GM21723 (cell line): ENCODE results near the gene USP1.

Experiments
- ATAC-seq: cut with Tn5 transposase; IDR thresholded peaks from one replicate; pipeline ENCODE4 v1.9.1; 2021; ENCODE audit warnings: mild to moderate bottlenecking, moderate library complexity; ENCODE audit not compliant: unreplicated experiment

USP1 gene

DNA sequence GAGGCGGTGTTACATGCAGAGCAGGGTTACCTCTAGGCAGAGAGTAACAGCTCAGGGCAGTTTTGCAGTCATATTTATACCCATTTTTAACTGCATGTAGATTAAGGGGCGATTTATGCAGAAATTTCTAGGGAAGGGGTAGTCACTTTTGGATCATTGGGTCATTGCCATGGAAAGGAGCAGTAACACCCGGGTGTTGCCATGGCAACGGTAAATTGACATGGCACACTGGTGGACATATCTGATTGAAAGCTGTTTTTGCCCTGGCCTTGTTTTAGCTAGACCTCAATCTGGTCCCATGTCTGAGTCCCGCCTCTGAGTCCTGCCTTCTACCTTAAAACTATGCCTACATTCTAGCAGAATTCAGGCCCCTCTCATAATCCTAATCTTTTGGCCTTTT, 11.8 kb upstream of the USP1 start:
- ATAC-seq: no peak

DNA sequence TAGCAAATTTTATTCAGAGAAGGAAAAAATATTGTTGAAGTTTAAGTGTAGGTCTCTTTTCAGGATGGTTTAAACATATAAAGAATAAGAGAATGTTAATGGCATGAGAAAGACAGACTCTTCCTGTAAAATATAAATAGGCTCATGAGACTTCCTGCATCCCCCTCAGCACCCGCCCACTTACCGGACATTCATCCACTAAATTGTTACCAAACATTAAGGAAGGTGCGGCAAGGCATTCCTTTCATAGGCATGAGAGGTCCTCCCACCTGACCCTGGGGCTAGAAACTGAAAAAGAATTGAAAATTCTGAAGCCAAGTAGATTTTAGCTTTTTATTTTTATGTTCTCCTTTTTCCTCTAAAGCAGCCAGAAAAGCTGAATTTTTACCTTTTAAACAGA, 10.6 kb upstream of the USP1 start:
- ATAC-seq: no peak

DNA sequence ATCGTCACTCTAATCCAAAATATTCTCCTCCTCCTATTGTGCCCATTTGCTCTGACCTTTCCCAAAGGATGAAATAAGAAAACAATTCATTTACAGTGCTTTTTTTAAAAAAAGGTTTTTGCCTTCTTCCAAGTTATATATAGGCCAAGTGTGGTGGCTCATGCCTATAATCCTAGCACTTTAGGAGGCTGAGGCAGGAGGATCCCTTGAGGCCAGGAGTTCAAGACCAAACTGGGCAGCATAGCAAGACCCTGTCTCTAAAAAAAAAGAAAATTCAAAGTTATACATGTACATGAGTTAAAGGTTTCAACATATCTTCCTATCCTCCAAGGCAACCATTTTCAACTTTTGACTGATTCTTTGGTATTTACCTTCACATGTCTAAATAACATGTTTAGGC, 10.1 kb upstream of the USP1 start:
- ATAC-seq: no peak

DNA sequence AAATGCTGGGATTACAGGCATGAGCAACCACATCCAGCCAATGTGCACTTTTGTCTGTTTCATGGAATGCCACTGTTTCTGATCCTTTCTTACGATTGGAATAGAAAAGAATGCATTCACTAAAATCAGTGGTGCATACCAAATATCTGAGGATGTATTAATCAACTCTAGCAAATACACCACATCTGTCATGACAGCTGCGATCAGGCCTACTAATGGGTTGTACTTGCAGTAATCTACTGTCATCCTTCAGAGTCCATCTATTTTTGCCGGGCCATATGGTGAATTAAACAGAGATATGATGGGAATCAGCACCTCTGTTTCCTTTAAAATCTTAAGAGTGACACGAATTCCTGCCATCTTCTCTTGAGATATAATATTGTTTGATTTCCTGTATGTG, 8.5 kb upstream of the USP1 start:
- ATAC-seq: no peak

DNA sequence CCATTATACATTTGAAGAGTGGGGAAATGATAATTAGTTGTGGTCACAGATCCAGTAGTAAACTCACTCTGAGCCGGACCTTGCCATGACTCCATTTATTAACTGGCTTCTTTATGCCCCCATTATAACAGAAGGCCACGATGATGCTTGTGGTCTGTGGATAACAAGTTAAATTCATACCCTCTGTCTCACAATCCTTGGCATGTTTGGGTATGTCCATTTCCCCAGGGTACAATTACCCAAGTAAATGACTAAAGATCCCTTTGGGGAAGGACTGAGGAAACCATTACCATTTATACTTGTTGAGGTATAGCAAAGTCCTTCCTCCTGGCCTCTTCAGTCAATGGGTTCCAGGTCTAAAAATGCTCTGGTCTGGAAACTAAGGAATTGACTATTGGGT, 7.3 kb upstream of the USP1 start:
- ATAC-seq: no peak

DNA sequence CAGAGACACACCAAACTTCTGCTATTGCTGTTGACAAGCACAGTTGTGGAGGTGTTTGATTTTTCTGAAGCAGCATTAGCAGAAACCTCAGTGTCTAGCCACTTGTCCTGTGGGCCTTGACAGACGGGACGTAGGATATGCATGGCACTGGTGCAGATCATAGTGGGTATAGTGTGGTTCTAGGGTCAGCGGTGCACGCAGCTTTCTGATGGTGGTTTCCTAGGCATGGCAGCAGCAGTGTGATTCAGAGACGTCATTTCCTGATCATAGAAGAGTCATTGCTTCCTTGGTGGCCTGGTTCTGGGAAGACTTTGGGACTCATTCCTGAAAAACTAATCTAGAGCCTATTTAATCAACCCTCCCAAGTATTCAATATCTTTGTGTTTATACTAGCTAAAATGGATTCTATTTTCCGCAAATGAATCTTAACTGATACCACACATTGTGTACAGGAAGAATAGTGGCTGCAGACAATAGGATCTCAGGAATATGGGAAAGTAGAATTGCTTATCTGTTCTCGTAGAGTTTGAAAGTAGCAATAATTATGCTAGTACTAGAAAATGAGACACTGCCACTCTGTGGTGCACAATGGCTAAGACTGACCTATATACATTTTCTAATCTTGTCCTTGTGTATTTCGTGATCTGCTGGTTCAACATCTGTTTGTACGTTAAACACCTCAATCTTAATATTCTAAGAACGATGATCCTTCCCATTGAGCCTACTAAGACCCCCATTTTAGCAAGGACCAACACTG, 2.8 kb upstream of the USP1 start:
- ATAC-seq: no peak

DNA sequence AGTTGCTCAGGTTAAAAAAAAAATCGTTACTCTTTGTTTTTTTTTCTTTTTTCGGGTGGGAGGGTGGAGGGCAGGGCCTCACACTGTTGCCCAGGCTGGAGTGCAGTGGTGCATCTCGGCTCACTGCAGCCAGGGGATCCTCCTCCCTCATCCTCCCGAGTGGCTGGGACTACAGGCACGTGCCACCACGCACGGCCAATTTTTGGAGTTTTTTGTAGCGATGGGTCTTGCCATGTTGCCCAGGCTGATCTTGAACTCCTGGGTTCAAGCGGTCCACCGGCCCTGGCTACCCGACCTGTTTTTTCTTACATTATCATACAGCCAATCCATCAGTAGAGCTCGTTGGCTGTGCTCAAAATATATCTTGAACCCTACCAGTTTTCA, 2.2 kb upstream of the USP1 start:
- no peak for ATAC-seq

DNA sequence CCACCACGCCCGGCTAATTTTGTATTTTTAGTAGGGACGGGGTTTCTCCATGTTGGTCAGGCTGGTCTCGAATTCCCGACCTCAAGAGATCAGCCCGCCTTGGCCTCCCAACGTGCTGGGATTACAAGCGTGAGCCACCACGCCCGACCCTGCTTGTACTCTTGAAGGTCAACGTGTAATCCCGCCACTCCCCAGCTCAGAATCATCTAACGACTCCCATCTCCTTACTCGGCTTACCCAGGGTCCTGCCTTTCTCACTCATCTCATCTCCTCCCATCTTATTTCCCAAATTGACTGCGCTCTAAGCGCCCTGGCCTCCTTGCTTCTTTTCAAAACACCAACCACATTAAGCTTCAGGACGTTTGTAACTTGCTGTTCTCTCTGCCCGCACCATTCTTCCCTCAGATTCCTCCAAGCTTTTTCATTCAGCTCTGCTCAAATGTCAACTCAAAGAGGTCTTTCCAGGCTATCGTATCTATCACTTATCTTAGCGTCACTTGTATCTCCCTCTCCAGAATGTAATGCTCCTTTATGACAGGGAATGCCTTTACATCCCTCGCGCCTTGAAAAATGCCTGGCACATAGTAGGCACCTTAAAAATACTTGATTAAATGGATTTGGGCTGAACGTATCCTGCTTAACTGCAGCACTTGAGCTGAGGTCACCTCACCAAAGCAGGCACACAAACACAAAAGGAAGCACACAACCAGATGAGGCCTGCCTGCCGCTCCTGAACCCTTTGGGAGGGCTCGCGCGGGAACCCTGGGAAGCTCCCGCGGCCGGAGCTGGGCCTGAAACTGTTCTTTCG, 1.4 kb upstream of the USP1 start:
- no peak for ATAC-seq

DNA sequence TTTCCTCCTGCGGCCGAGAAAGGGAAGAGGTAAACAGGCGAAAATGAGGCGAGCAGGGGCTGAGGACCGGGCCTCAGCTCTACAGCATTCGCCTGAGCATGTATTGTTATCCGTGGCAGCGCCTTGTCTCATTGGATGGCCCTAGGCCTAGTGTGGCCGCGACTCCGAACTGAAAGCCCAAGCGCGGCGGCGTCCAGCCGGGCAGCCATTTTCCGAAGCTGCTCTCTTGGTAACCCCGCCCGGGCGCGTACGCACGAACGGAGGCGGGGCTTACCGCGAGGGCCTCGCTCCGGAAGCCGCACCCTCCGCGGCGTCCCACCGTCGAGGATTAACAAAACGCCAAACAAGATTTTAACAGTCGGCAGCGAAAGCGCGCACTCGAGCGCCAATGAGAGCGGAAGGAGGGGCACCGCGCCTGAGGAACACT, 797 bp upstream of the USP1 start:
- ATAC-seq: peak; percentile 61

DNA sequence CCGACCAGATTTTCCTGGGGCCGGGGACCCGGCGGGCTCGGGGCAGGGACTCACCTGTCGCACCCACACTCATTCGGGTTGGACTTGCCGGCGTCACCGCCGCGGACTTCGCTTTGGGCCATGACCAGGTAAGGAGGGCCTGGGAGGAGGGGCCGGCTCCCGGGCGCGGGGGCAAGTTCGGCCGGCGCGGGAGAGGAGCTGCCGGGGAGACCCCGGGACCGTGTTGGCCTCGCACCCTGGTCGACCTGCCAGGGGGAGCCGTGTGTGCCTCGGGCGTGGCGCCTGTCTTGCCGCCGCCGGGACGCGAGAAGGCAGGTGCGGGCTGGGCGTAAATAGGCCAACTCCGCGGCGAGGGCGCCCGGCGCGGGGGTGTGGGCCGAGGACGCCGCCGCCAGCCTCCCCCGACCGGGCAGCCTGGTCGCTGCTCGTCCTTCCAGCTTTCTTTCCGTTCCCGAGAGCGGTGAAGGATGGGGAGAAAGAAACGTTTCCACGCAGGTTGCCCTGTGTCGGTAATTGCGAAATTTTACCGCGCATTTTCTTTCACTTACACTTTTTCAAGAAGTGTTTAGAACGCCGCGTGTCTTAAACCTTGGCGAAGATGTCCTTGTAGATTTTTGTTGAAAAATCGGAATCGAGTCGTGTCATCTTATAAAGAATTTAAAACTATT, 558 bp downstream of the USP1 start:
- ATAC-seq: peak; percentile 2

DNA sequence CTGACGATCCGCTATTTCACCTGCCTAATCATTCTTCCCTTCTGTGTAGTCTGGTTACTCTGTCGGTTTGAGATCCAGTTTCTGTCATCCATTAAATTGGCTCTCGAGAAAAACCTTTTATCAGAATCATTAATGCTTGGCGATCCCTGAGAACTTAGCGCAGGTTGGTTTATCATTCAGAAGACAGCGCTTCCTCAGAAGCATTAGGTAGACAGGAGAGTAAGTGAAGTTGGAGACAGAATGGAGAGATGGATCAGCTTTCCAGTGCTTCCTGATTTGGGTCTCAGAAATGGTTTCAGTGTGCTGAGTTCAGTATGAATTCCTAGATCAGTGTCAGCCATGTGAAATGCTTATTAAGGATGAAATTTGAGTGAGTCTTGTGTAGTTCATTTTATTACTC, 1.3 kb downstream of the USP1 start:
- no peak for ATAC-seq

DNA sequence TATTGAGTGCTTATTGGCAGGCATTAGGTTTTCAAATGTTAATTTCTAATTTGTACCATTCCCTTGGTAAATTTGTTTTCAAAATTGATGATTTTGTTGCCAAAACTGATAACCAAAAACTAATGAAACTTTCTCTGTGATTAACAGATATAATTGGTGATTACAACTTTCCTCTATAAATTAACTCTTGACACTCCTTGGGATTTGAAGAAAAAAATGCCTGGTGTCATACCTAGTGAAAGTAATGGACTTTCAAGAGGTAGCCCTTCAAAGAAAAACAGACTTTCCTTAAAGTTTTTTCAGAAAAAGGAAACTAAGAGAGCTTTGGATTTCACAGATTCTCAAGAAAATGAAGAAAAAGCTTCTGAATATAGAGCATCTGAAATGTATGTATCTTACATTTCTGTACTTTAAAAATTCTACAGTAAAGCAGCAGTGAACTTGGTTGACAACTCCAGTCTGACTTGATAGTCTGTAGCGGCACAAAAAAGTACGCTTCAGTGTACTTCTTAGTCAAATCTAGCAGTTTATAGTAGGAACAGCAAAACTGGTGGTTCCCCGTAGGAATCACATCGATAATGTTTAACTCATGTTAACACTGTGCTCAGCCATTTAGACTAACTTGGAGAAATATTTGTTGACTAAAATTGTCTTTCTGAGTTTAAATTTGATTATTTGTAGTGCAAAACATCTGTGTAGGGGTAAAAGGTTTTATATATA, 3.0 kb downstream of the USP1 start:
- peak; percentile 26 for ATAC-seq

DNA sequence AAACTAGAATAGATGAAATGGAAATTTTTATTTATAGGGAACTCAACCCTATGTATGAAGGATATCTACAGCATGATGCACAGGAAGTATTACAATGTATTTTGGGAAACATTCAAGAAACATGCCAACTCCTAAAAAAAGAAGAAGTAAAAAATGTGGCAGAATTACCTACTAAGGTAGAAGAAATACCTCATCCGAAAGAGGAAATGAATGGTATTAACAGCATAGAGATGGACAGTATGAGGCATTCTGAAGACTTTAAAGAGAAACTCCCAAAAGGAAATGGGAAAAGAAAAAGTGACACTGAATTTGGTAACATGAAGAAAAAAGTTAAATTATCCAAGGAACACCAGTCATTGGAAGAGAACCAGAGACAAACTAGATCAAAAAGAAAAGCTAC, 7.9 kb downstream of the USP1 start:
- no peak for ATAC-seq

DNA sequence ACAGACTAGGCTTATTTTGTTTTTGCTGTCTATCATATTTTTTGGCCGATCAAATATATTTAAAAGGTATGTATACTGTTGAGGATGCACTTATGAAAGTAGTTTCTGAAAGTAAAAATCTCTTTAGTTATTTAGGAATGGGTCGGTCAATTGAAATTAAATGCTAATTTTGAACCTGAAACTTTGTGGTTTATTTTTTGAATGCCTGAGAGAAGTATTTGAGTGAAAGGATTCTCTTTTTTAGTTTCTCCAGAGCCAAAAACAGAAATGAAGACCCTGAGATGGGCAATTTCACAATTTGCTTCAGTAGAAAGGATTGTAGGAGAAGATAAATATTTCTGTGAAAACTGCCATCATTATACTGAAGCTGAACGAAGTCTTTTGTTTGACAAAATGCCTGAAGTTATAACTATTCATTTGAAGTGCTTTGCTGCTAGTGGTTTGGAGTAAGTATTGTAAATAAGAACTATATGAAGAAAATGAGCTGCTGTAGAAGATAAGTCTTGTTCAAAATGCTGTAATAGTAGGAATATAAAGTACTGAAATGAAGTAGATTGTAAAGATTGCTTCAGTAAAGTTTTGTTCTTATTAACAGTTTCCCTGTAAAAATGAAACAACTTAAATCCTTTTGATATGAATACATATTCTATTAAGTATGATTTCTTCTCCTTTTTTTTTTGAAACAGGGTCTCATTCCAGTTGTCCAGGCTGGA, 11.5 kb downstream of the USP1 start:
- ATAC-seq: no peak

DNA sequence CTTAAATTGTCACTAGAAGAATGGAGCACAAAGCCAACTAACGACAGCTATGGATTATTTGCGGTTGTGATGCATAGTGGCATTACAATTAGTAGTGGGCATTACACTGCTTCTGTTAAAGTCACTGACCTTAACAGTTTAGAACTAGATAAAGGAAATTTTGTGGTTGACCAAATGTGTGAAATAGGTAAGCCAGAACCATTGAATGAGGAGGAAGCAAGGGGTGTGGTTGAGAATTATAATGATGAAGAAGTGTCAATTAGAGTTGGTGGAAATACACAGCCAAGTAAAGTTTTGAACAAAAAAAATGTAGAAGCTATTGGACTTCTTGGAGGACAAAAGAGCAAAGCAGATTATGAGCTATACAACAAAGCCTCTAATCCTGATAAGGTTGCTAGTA, 13.5 kb downstream of the USP1 start:
- no peak for ATAC-seq

DNA sequence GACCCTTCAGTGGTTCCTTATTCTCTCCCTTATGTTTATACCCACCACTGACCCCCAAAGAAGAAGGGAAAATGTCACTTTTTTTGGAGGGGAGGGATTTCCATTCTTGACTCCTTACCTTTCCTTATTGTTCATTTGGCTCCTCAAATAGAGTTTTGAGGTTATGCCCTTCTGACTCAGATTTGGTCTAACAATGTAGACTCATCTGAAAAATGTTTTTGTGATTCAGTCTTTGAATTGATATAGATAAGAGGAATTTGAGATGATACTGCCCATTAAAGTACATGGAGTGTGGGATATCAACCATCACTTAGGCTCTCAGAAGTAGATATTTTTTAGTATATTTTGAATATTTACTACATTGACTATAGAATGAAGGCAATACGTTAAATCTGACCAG, 16.1 kb downstream of the USP1 start:
- ATAC-seq: no peak

DNA sequence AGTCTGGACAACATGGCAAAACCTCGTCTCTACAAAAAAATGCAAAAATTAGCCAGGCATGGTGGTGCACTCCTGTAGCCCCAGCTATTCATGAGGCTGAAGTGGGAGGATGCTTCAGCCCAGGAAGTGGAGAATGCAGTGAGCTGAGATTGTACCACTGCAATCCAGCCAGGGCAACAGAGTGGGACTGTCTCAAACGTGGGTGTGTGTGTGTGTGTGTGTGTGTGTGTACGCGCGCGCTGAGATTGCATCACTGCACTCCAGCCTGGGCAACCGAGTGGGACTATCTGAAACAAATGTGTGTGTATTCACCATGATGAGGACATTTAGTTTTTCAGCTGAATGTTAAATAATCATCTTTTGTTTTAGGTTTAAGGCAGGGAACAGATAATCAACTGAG, 21.1 kb downstream of the USP1 start:
- no peak for ATAC-seq

DNA sequence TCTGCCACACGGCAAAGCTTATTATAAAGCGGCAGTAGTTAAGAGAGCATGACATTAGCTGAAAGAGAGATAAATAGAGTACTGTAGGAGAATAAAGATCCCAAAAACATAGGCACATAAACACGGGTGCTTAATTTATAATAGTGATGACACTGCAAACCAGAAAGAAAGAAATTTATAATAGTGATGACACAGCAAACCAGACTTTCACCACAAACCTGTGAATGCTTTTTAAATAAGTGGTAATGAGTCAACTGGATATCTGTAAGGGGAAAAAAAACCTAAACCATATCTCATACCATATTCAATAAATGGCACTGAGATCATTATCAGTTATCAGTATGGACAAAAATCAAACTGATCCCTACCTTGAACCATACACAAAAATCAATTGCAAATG, 25.5 kb downstream of the USP1 start:
- no peak for ATAC-seq

DNA sequence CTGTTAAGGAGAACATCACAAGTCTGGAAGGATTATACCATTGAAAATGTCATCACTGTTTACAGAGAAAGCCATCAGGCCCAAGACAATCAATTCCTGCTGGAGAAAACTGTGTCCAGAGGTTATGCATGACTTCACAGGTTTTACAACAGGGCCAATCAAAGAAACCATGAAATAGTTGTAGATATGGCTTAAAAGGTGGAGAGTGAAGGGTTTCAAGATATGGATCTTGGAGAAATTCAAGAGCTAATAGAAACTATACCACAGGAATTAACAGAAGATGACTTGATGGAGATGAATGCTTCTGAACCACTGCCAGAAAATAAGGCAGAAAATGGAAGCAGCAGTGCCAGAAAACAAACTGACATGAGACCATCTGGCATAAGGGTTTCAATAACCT, 30.2 kb downstream of the USP1 start:
- no peak for ATAC-seq

DNA sequence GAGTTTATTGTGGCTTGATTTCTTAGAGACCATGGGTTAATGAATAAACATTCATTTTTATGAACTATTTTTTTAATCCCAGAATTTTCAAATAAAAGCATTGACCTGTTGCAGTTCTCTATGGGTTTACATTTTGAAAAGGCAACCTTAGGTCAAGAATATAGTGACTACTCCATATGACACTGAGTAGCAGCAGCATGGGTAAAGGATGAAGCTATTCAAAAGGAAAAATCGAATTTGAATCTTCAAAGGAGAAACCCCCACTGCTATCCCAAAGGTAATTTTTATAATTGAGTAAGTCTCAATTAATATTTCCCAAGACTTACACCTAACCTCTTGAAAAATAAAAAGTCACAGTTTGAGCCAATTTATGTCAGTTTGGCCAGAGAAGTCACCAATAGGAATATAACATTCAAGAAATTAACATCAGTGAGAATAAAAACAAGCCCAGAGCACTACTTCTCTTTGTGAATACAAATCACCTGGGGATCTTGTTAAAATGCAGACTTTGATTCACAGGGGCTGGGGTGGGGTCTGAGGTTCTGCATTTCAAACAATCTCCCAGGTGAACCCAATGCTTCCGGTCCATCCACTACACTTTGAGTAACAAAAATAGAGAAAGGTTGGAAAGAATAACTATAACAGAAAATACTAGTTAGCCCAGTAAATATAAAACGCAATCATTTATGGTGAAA, 39.8 kb downstream of the USP1 start:
- ATAC-seq: no peak
